OCI-LY7 (cell line): ENCODE results near the gene TDRD10. TPM values are rescaled to one million over a fixed set of nuclear protein-coding genes. Genes with fewer than 3 reads are reported as not detected.

ENCODE experiments used
- BruUV-seq: library from RNA; stranded (reverse); fragments of 400-500 nt; replicated peaks from 2 replicates; lab custom pipeline; 2021; lab: Mats Ljungman, UMichigan
- CTCF ChIA-PET: fragments of 300-600 bp; sonication (Branson Sonifier 250); formaldehyde crosslinking; loops from one replicate; lab custom pipeline; 2022; ENCODE audit warnings: antibody characterized with exemption; ENCODE audit not compliant: unreplicated experiment; lab: Charles Lee
- POLR2A ChIA-PET: fragments of 300-600 bp; sonication (Branson Sonifier 250); formaldehyde crosslinking; loops from one replicate; lab custom pipeline; 2022; ENCODE audit warnings: antibody characterized with exemption; lab: Charles Lee
- DNase-seq: peaks from one replicate; pipeline ENCODE4 v3.0.0-alpha.2; 2015; ENCODE audit warnings: low spot score
- H2AFZ ChIP-seq: fragments of 200-600 bp; sonication (generic), shearing (Covaris generic); 2 replicates; pipeline ENCODE4 v1.6.1; 2014; ENCODE audit warnings: mild to moderate bottlenecking, antibody characterized with exemption, low read length, moderate library complexity
- H3K27ac ChIP-seq: fragments of 200-600 bp; sonication (generic); 2 replicates; pipeline ENCODE4 v1.5.1; 2014; ENCODE audit warnings: mixed run types, low read depth, mild to moderate bottlenecking, moderate library complexity, low read length, inconsistent platforms; ENCODE audit not compliant: poor library complexity, severe bottlenecking
- H3K36me3 ChIP-seq: fragments of 200-600 bp; sonication (generic); 2 replicates; pipeline ENCODE4 v1.6.1; 2014; ENCODE audit warnings: mild to moderate bottlenecking, antibody characterized with exemption, low read length, moderate library complexity, mixed read lengths; ENCODE audit not compliant: insufficient read depth
- H3K4me1 ChIP-seq: fragments of 200-600 bp; sonication (generic); 2 replicates; pipeline ENCODE4 v1.5.1; 2014; ENCODE audit warnings: mild to moderate bottlenecking, low read length; ENCODE audit not compliant: insufficient read depth, poor library complexity, severe bottlenecking
- H3K4me2 ChIP-seq: fragments of 200-600 bp; sonication (generic); 2 replicates; pipeline ENCODE4 v1.6.1; 2014; ENCODE audit warnings: mild to moderate bottlenecking, low read length
- H3K4me3 ChIP-seq: fragments of 200-600 bp; sonication (generic); 2 replicates; pipeline ENCODE4 v1.5.1; 2014; ENCODE audit warnings: mild to moderate bottlenecking, low read depth, low read length; ENCODE audit not compliant: poor library complexity, severe bottlenecking
- H3K79me2 ChIP-seq: fragments of 200-600 bp; sonication (generic); 2 replicates; pipeline ENCODE4 v1.6.1; 2016; ENCODE audit warnings: low read depth, mild to moderate bottlenecking, low read length, moderate library complexity, mixed read lengths; ENCODE audit not compliant: insufficient read depth
- H3K9me2 ChIP-seq: fragments of 200-600 bp; sonication (generic); 2 replicates; pipeline ENCODE4 v1.6.1; 2016; ENCODE audit warnings: mild to moderate bottlenecking, low read length, mixed read lengths; ENCODE audit not compliant: insufficient read depth
- H3K9me3 ChIP-seq: fragments of 200-600 bp; sonication (generic); 2 replicates; pipeline ENCODE4 v1.6.1; 2014; ENCODE audit warnings: mild to moderate bottlenecking, mixed run types, low read length, mixed read lengths
- H4K20me1 ChIP-seq: fragments of 200-600 bp; sonication (generic); 2 replicates; pipeline ENCODE4 v1.6.1; 2014; ENCODE audit warnings: mild to moderate bottlenecking, antibody characterized with exemption, low read length, moderate library complexity, mixed read lengths; ENCODE audit not compliant: insufficient read depth
- EZH2phosphoT487 ChIP-seq: fragments of 200-600 bp; sonication (generic); IDR thresholded peaks from 2 replicates; pipeline ENCODE4 v1.6.1; 2018; ENCODE audit warnings: low read depth, borderline replicate concordance, mild to moderate bottlenecking, mixed run types, antibody characterized with exemption, low read length, moderate library complexity, mixed read lengths
- intact Hi-C: fragments of 100-400 bp; cut with micrococcal nuclease; formaldehyde crosslinking; loops from one replicate; pipeline ENCODE4 v1.10.0; 2022; ENCODE audit not compliant: unreplicated experiment
- total RNA-seq, 2 experiments: library from RNA; depleted of rRNA in 1 of 2; stranded (reverse); fragments of >200 nt in 1 of 2; shearing (Covaris generic) in 1 of 2; gene quantifications; 2 replicates each; pipeline ENCODE4 v1.2.3, GENCODE V29; 2014 to 2022
- TF ChIP-seq, protein P1 (sequence below): fragments of 200-600 bp; sonication (generic); conservative IDR thresholded peaks from 2 replicates; pipeline ENCODE4 v1.5.1; 2014; ENCODE audit warnings: mild to moderate bottlenecking, antibody characterized with exemption, low read length, moderate library complexity, mixed read lengths

TDRD10 gene
- total RNA-seq, 2 experiments from 2014 or later: 0.13 TPM; not detected in 1

DNA sequence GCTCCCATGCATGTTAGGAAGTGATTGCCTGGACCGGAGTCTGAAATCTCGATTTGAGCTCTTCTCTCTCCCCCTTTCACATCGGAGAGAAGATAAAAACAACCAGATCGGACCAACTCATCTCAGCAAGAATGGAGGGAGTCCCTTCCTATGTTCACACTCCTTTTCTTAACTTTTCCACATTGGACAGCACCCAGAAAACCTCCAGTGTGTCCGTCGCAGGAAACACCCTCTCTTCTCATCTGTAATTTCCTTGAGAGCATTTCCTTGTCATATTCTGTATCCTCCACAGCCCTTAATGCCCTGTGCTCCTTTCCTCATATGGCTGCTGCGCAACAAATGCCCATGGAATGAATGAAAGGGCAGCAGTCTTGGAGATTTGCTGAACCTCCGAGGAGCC, 1.5 kb upstream of the TDRD10 start:
- DNase-seq: no peak
- Histone ChIP-seq H4K20me1 (no peaks in the 10 kb centered on the region), H3K4me3 (no peak overlapping the region), H3K36me3 (no peaks in the 10 kb centered on the region), H3K4me2 (no peak overlapping the region), H3K27ac (no peak overlapping the region), H3K79me2 (no peaks in the 10 kb centered on the region), H3K9me2 (no peaks in the 10 kb centered on the region), H3K9me3 (no peaks in the 10 kb centered on the region), H3K4me1 (peaks cover 20% of the 10 kb centered on the region), H2AFZ (no peak overlapping the region)
- no TSS peak for BruUV-seq
- POLR2A ChIA-PET: no interaction called here
- TF ChIP-seq, protein P1, sequence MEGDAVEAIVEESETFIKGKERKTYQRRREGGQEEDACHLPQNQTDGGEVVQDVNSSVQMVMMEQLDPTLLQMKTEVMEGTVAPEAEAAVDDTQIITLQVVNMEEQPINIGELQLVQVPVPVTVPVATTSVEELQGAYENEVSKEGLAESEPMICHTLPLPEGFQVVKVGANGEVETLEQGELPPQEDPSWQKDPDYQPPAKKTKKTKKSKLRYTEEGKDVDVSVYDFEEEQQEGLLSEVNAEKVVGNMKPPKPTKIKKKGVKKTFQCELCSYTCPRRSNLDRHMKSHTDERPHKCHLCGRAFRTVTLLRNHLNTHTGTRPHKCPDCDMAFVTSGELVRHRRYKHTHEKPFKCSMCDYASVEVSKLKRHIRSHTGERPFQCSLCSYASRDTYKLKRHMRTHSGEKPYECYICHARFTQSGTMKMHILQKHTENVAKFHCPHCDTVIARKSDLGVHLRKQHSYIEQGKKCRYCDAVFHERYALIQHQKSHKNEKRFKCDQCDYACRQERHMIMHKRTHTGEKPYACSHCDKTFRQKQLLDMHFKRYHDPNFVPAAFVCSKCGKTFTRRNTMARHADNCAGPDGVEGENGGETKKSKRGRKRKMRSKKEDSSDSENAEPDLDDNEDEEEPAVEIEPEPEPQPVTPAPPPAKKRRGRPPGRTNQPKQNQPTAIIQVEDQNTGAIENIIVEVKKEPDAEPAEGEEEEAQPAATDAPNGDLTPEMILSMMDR: no peak
- no peak for TF ChIP-seq EZH2phosphoT487
- intact Hi-C loops: no loop called here
- CTCF ChIA-PET: no interaction called here

DNA sequence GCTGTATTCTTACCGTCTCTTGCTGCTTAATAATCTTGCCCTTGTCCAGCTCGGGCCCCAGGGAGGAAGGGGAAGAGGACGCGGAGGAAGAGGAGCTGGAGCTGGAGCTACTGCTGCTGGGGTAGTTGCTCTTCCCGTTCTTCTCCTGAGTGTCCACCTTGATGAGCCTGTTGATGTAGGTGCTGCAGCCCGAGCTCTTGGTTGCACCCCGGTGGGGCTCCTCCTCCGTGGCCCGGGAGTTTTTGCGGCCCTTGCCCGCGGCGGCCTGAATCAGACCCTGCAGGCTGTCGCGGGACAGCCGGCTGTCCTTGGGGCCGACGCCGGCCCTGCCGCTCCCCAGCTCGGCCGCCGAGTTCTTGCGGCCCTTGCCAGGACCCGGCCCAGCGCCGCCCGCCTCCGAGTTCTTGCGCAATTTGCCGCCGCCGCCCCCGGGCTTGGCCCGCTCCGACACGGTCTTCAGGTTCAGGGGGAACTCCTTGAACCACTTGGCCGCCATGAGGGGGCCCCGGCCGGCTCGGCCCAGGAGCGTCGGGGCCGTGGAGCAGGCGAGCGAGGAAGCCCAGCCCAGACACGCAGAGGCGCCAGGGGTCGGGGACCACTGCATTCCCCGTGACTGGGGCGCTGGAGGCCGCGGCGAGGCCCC, 475 bp upstream of the TDRD10 start:
- TF ChIP-seq, protein P1: no peak
- TF ChIP-seq EZH2phosphoT487: no peak
- no peak overlapping the region for H3K4me3 ChIP-seq
- H4K20me1 ChIP-seq: no peaks in the 10 kb centered on the region
- no peak overlapping the region for H3K27ac ChIP-seq
- intact Hi-C loops: no loop called here
- no peaks in the 10 kb centered on the region for H3K9me3 ChIP-seq
- POLR2A ChIA-PET: no interaction called here
- H3K4me2 ChIP-seq: no peak overlapping the region
- DNase-seq: no peak
- no peaks in the 10 kb centered on the region for H3K36me3 ChIP-seq
- no peak overlapping the region for H2AFZ ChIP-seq
- no TSS peak for BruUV-seq
- H3K79me2 ChIP-seq: no peaks in the 10 kb centered on the region
- no peaks in the 10 kb centered on the region for H3K9me2 ChIP-seq
- CTCF ChIA-PET: no interaction called here
- peaks cover 10% of the 10 kb centered on the region for H3K4me1 ChIP-seq

DNA sequence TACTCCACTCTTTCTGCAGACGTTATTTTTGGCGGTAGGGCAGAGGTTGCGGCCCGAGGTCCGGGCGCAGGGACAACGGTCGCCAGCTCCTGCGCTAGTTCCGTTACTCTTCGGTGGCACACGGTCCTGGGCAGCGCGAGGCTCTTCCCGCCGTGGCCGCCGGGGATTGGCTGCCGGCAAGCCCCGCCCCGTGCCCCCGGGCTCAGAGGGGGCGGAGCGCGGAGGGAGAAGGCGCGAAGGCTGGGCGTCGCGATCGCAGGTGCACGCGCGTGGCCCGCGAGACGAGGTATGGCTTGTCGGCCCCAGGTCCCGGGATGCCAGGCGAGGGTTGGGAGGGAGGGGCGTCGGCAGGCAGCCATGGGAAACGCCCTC, 711 bp downstream of the TDRD10 start:
- POLR2A ChIA-PET: no interaction called here
- no TSS peak for BruUV-seq
- CTCF ChIA-PET: no interaction called here
- TF ChIP-seq EZH2phosphoT487: no peak
- TF ChIP-seq, protein P1: no peak
- Histone ChIP-seq H2AFZ (no peak overlapping the region), H3K4me3 (no peak overlapping the region), H3K9me3 (no peaks in the 10 kb centered on the region), H3K27ac (no peak overlapping the region), H3K4me2 (no peak overlapping the region), H3K79me2 (no peaks in the 10 kb centered on the region), H3K4me1 (no peaks in the 10 kb centered on the region), H3K36me3 (no peaks in the 10 kb centered on the region), H4K20me1 (no peaks in the 10 kb centered on the region), H3K9me2 (no peaks in the 10 kb centered on the region)
- intact Hi-C loops: no loop called here
- DNase-seq: no peak
